ENCODE results near the gene RBBP5.
A peak's percentile ranks its signal among the peaks of the same experiment; 100 is the strongest.

The RBBP5 gene

GRCh38 chr1:205074084-205074483 lies 47.7 kb downstream of the RBBP5 start:
- DNase-seq (ENCODE audit: low spot score), result no peak

- no peak for DNase-seq (ENCODE audit: low spot score)
Measured at GRCh38 chr1:205073511-205073910, 48.3 kb downstream of the RBBP5 start.

- DNase-seq (ENCODE audit: low spot score), result no peak
Measured at GRCh38 chr1:205072881-205073280, 48.9 kb downstream of the RBBP5 start.

GRCh38 chr1:205072286-205072685 lies 49.5 kb downstream of the RBBP5 start:
- DNase-seq (ENCODE audit: low spot score), result no peak

- DNase-seq (ENCODE audit: low spot score), result no peak
Measured at GRCh38 chr1:205071801-205072200, 50.0 kb downstream of the RBBP5 start.

GRCh38 chr1:205071028-205071409 lies 50.8 kb downstream of the RBBP5 start:
- DNase-seq (ENCODE audit: low spot score), result no peak

- DNase-seq (ENCODE audit: low spot score), result no peak
Measured at GRCh38 chr1:205069371-205070125, 52.2 kb downstream of the RBBP5 start.

- no peak for DNase-seq (ENCODE audit: low spot score)
Measured at GRCh38 chr1:205068457-205069040, 53.2 kb downstream of the RBBP5 start.

- no peak for DNase-seq (ENCODE audit: low spot score)
Measured at GRCh38 chr1:205068001-205068400, 53.8 kb downstream of the RBBP5 start.

- no peak for DNase-seq (ENCODE audit: low spot score)
Measured at GRCh38 chr1:205067031-205067430, 54.7 kb downstream of the RBBP5 start.

GRCh38 chr1:205066141-205066818 lies 55.5 kb downstream of the RBBP5 start:
- no peak for DNase-seq (ENCODE audit: low spot score)

- no peak for DNase-seq (ENCODE audit: low spot score)
Measured at GRCh38 chr1:205065666-205066065, 56.1 kb downstream of the RBBP5 start.

GRCh38 chr1:205064741-205065316 lies 56.9 kb downstream of the RBBP5 start:
- no peak for DNase-seq (ENCODE audit: low spot score)

- DNase-seq (ENCODE audit: low spot score), result no peak
Measured at GRCh38 chr1:205064301-205064700, 57.5 kb downstream of the RBBP5 start.

- DNase-seq (ENCODE audit: low spot score), result no peak
Measured at GRCh38 chr1:205062895-205063294, 58.9 kb downstream of the RBBP5 start.

GRCh38 chr1:205062319-205062718 lies 59.5 kb downstream of the RBBP5 start:
- DNase-seq (ENCODE audit: low spot score), result no peak

- peak; percentile 51 for DNase-seq (ENCODE audit: low spot score)
Measured at GRCh38 chr1:205061665-205062069, 60.1 kb downstream of the RBBP5 start.

GRCh38 chr1:205061227-205061626 lies 60.6 kb downstream of the RBBP5 start:
- DNase-seq (ENCODE audit: low spot score), result no peak

- no peak for DNase-seq (ENCODE audit: low spot score)
Measured at GRCh38 chr1:205060746-205061145, 61.0 kb downstream of the RBBP5 start.

GRCh38 chr1:205059660-205060059 lies 62.1 kb downstream of the RBBP5 start:
- DNase-seq (ENCODE audit: low spot score), result no peak

- no peak for DNase-seq (ENCODE audit: low spot score)
Measured at GRCh38 chr1:205058853-205059252, 62.9 kb downstream of the RBBP5 start.

- no peak for DNase-seq (ENCODE audit: low spot score)
Measured at GRCh38 chr1:205057808-205058575, 63.8 kb downstream of the RBBP5 start.
